Spleen (tissue), 11 donors: ENCODE data around the gene TRAF5. TPM values are rescaled to one million over a fixed set of nuclear protein-coding genes. Genes with fewer than 3 reads are reported as not detected.

Source experiments
- DNase-seq: peaks from one replicate; pipeline ENCODE4 v3.0.0-alpha.2; 2020
- H3K27ac ChIP-seq, 8 donors: fragments of 200-600 bp; sonication (generic) in 7 of 8; 1 replicate in 4 of 8; 2 replicates in 4 of 8; pipeline versions ENCODE4 v1.5.0 to v1.8.0; 2016 to 2021; ENCODE audit warnings: inconsistent platforms in 4 of 8, mild to moderate bottlenecking in 4 of 8, moderate library complexity in 1 of 8
- H3K27me3 ChIP-seq, 7 donors: fragments of 200-600 bp; sonication (generic) in 6 of 7; replicated peaks in 1 of 7; 1 replicate in 4 of 7; 2 replicates in 3 of 7; pipeline versions ENCODE4 v1.5.0 to v1.8.0; 2016 to 2021; ENCODE audit warnings: inconsistent platforms in 3 of 7, mild to moderate bottlenecking in 1 of 7
- H3K36me3 ChIP-seq, 6 donors: fragments of 200-600 bp; sonication (generic) in 5 of 6; 1 replicate in 4 of 6; 2 replicates in 2 of 6; pipeline versions ENCODE4 v1.5.0 to v1.8.0; 2016 to 2021; ENCODE audit warnings: inconsistent platforms in 2 of 6
- H3K4me1 ChIP-seq, 6 donors: fragments of 200-600 bp; sonication (generic) in 5 of 6; 1 replicate in 3 of 6; 2 replicates in 3 of 6; pipeline versions ENCODE4 v1.5.0 to v1.8.0; 2016 to 2021; ENCODE audit warnings: inconsistent platforms in 3 of 6
- H3K4me3 ChIP-seq, 8 donors: fragments of 200-600 bp; sonication (generic) in 7 of 8; 1 replicate in 4 of 8; 2 replicates in 4 of 8; pipeline versions ENCODE4 v1.5.0 to v1.8.0; 2016 to 2021; ENCODE audit warnings: inconsistent platforms in 4 of 8, mild to moderate bottlenecking in 4 of 8, moderate library complexity in 2 of 8
- H3K9me3 ChIP-seq, 8 donors: fragments of 200-600 bp; sonication (generic) in 7 of 8; 1 replicate in 4 of 8; 2 replicates in 4 of 8; pipeline versions ENCODE4 v1.5.0 to v1.8.0; 2016 to 2021; ENCODE audit warnings: inconsistent platforms in 4 of 8
- POLR2A ChIP-seq, 3 donors: fragments of 450-650 bp; IDR thresholded peaks; one replicate each; pipeline ENCODE4 v1.5.1; 2017; ENCODE audit warnings: antibody characterized with exemption in 3 of 3, mild to moderate bottlenecking in 1 of 3
- POLR2AphosphoS5 ChIP-seq, 3 donors: sonication (generic); formaldehyde crosslinking; IDR thresholded peaks; one replicate each; pipeline ENCODE4 v1.5.1; 2017; ENCODE audit warnings: antibody characterized with exemption in 3 of 3
- WGBS, 5 donors: extraction: QIAGEN DNeasy Blood & Tissue Kit in 3 of 5; methylation state at CpG; one replicate each; pipeline versions ENCODE4 v1.1.5 to v1.1.7; 2013 to 2018; 5-methylcytosine and 5-hydroxymethylcytosine counted together
- intact Hi-C: fragments of 100-400 bp; cut with DNase I; formaldehyde crosslinking; loops from one replicate; pipeline ENCODE4 v1.15.0; 2023; ENCODE audit warnings: low total_unique reads
- polyA plus RNA-seq, 3 donors: library from polyadenylated mRNA; stranded (reverse); fragments of 200-250 nt; gene quantifications; one replicate each; pipeline ENCODE4 v1.2.1, GENCODE V29; 2013
- total RNA-seq, 7 donors: library from RNA; depleted of rRNA in 3 of 7; stranded (reverse); fragments of >200 nt in 3 of 7; fragmentation: NEBNext Ultra II Directional in 4 of 7; extraction: Animal tissue kit (Norgen Biotek cat#: 25700) in 4 of 7; gene quantifications; one replicate each; pipeline versions ENCODE4 v1.1.0 to v1.2.1, GENCODE V29; 2016 to 2021
- TF ChIP-seq, protein P1 (sequence below), 11 experiments: fragments of 200-600 bp in 7 of 11; fragments of 450-650 bp in 4 of 11; sonication (generic) in 4 of 11; IDR thresholded peaks in 8 of 11; conservative IDR thresholded peaks in 3 of 11; 1 replicate in 7 of 11; 2 replicates in 4 of 11; pipeline versions ENCODE4 v1.4.0 to v1.8.0; 2016 to 2021; ENCODE audit warnings: antibody characterized with exemption in 11 of 11, inconsistent platforms in 4 of 11, mild to moderate bottlenecking in 1 of 11
- donor health status: healthy with polysubstance abuse.
- donor health status: DM: no; HTN: no; CAD: no; lungs with moderate emphysema.
- donor health status: DM: no; HTN: no; CAD: no.
- donor health status: Bipolar disorder and iron deficiency.
- donor health status: healthy.
- donor health status: DM: no; HTN: no; CAD: no.
- donor health status: DM: yes; HTN: yes; CAD: no.

Gene TRAF5
- total and polyA plus RNA-seq, 10 donors, result 34.9 to 69.6 (median 53.4) TPM

DNA sequence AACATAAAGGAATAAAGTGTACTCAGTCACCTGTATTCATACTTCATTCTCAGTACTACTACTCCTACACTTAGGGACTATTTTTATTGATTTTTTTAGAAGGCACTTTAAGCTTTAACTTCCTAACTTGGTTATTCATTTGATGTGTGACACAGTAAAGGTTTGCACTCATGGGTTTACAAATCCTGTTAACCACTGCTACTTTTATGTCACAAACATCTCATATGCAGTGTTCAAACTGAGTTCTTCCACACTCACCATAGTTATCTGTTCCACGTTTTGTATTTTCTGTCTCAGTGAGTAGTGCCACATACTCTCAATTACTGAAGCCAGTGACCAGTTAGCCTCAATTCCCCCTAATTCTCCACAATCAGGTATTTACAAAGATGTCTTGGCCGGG, 34.2 kb upstream of the TRAF5 start:
- intact Hi-C loops, result no loop called here
- TF ChIP-seq POLR2AphosphoS5 (IDR thresholded peaks at IDR 0.05) (no peak), POLR2A (IDR thresholded peaks at IDR 0.05) (no peak)
- TF ChIP-seq, protein P1, sequence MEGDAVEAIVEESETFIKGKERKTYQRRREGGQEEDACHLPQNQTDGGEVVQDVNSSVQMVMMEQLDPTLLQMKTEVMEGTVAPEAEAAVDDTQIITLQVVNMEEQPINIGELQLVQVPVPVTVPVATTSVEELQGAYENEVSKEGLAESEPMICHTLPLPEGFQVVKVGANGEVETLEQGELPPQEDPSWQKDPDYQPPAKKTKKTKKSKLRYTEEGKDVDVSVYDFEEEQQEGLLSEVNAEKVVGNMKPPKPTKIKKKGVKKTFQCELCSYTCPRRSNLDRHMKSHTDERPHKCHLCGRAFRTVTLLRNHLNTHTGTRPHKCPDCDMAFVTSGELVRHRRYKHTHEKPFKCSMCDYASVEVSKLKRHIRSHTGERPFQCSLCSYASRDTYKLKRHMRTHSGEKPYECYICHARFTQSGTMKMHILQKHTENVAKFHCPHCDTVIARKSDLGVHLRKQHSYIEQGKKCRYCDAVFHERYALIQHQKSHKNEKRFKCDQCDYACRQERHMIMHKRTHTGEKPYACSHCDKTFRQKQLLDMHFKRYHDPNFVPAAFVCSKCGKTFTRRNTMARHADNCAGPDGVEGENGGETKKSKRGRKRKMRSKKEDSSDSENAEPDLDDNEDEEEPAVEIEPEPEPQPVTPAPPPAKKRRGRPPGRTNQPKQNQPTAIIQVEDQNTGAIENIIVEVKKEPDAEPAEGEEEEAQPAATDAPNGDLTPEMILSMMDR (IDR thresholded peaks at IDR 0.05 in 8 of 11, conservative IDR thresholded peaks at IDR 0.05 in 3 of 11), result no peak
- DNase-seq, result no peak
- WGBS, 5 donors, result 83 to 93% (median 92%) methylated on average over 2 of the region's 2 CpGs
- Histone ChIP-seq H3K4me1 (peaks cover 0 to 1% (median 0%) of the 10 kb centered on the region in 6 donors), H3K36me3 (peaks cover 0 to 97% (median 71%) of the 10 kb centered on the region in 6 donors), H3K27me3 (no peaks in the 10 kb centered on the region), H3K4me3 (no peak overlapping the region), H3K9me3 (no peaks in the 10 kb centered on the region), H3K27ac (no peak overlapping the region)

DNA sequence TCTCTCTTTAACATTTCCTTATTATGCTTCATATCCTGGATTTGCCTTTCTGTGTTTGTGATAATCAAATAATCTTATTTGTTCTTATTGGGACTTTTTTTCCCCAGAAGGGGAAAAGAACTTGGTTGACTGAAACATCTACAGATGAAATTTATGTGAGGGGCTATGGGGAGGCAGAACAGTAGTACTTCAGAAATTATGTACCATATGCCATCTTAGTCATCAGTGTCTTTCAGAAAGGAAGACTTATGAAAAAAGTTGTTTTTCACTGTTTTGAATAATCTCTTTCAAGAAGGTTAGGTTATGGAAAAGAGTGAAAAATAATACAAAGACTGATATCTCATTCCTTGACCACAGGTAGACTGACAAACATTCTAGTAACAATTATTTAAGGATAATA, 30.2 kb upstream of the TRAF5 start:
- Histone ChIP-seq H3K27ac (no peak overlapping the region), H3K36me3 (peaks cover 0 to 100% (median 59%) of the 10 kb centered on the region in 6 donors), H3K9me3 (no peaks in the 10 kb centered on the region), H3K27me3 (no peaks in the 10 kb centered on the region), H3K4me1 (no peaks in the 10 kb centered on the region), H3K4me3 (no peak overlapping the region)
- intact Hi-C loops, result no loop called here
- TF ChIP-seq, protein P1 (IDR thresholded peaks at IDR 0.05 in 8 of 11, conservative IDR thresholded peaks at IDR 0.05 in 3 of 11), result no peak
- TF ChIP-seq POLR2A (IDR thresholded peaks at IDR 0.05), result no peak
- TF ChIP-seq POLR2AphosphoS5 (IDR thresholded peaks at IDR 0.05), result no peak
- no peak for DNase-seq

DNA sequence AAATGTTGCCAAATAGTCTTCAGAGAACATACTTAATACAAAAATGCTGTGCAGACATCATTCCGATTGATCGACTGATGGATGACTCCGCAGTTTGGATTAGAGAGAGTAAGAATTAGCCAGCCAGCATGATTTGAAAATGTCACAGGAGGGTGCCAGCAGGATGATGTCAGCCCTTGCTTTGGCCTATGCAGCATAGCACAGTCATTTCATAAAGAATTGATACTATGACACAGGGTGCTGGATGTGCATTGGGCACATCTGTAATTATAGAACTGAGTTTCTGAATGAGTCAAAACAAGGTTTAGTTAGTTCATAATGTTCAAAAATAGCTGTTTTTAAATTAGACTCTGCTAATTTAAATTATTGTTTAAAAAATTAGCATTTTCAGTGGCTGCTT, 21.6 kb upstream of the TRAF5 start:
- 86 to 98% (median 92%) methylated on average over 3 of the region's 3 CpGs for WGBS, 5 donors
- no peak overlapping the region for H3K4me3 ChIP-seq
- H3K4me1 ChIP-seq, result peaks cover 0 to 6% (median 0%) of the 10 kb centered on the region in 6 donors
- no peaks in the 10 kb centered on the region for H3K9me3 ChIP-seq
- intact Hi-C loops, result no loop called here
- H3K27me3 ChIP-seq, result no peaks in the 10 kb centered on the region
- H3K27ac ChIP-seq, result no peak overlapping the region
- no peak for DNase-seq
- TF ChIP-seq, protein P1 (IDR thresholded peaks at IDR 0.05 in 8 of 11, conservative IDR thresholded peaks at IDR 0.05 in 3 of 11), result no peak
- TF ChIP-seq POLR2A (IDR thresholded peaks at IDR 0.05), result no peak
- no peak for TF ChIP-seq POLR2AphosphoS5 (IDR thresholded peaks at IDR 0.05)
- H3K36me3 ChIP-seq, result peaks cover 0 to 86% (median 16%) of the 10 kb centered on the region in 6 donors

DNA sequence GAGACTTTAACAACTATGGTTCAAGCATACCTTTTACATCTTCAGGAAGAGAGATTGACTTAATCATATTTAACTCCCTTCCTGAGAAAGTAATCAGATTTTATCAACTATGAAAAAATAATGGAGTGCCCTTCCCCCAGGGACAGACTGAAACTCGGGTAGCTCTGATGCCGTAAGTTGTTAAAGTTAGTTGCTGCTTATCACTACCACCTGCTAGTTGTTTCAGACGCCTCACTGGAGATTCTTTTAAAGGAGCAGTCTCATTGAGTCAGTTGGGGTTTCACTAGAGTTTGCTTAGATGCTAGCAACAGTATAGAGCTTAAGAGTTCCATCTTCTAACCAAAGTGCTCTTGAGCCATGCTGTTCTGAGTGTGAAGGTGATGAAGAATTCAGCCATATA, 17.0 kb upstream of the TRAF5 start:
- 75 to 83% (median 79%) methylated on average over 3 of the region's 3 CpGs for WGBS, 5 donors
- intact Hi-C loops, result loop anchor here (10.0 kb wide), 1 partner anchor 45 kb away; no protein-coding TSS in a partner anchor
- Histone ChIP-seq H3K9me3 (no peaks in the 10 kb centered on the region), H3K4me1 (peaks cover 0 to 8% (median 0%) of the 10 kb centered on the region in 6 donors), H3K27ac (no peak overlapping the region), H3K36me3 (peaks cover 0 to 71% (median 24%) of the 10 kb centered on the region in 6 donors), H3K4me3 (no peak overlapping the region), H3K27me3 (no peaks in the 10 kb centered on the region)
- TF ChIP-seq POLR2A (IDR thresholded peaks at IDR 0.05) (no peak), POLR2AphosphoS5 (IDR thresholded peaks at IDR 0.05) (no peak)
- TF ChIP-seq, protein P1 (IDR thresholded peaks at IDR 0.05 in 8 of 11, conservative IDR thresholded peaks at IDR 0.05 in 3 of 11), result no peak
- DNase-seq, result no peak
